IPS-18a (cell line): ENCODE results near the gene CELSR3.

Source experiments
- H3K27ac ChIP-seq: one replicate; pipeline ENCODE4 v1.5.1; 2013; ENCODE audit warnings: low read length
- H3K27me3 ChIP-seq: one replicate; pipeline ENCODE4 v1.6.1; 2013; ENCODE audit warnings: mild to moderate bottlenecking, low read length; ENCODE audit not compliant: control insufficient read depth, insufficient read depth
- H3K36me3 ChIP-seq: one replicate; pipeline ENCODE4 v1.6.1; 2013; ENCODE audit warnings: low read depth, low read length; ENCODE audit not compliant: control insufficient read depth
- H3K4me1 ChIP-seq: one replicate; pipeline ENCODE4 v1.6.1; 2013; ENCODE audit warnings: low read depth, low read length; ENCODE audit not compliant: control insufficient read depth
- H3K4me3 ChIP-seq: one replicate; pipeline ENCODE4 v1.5.1; 2013; ENCODE audit warnings: low read length
- H3K9ac ChIP-seq: one replicate; pipeline ENCODE4 v1.6.1; 2013; ENCODE audit warnings: mild to moderate bottlenecking, low read length, moderate library complexity
- H3K9me3 ChIP-seq: one replicate; pipeline ENCODE4 v1.6.1; 2013; ENCODE audit warnings: low read depth, low read length; ENCODE audit not compliant: control insufficient read depth

The CELSR3 gene

DNA sequence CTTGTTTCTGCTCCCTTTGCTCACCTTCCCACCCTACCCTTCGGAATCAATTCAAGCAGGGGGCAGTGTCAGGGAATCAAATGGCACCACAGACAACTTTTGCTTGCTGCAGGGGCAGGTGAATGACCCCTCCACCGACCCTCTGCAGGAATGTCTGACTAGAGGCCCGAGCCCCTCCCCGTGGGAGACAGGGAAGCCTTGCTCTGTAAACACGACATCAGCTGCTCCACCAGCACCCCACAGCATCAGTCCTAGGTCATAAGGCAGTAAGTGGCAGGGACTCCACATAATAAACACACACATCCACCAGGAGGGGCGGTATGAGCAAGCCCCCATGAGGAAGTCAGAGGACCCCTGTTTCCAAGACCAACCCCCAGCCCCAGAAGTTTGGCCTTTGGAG lies 25.4 kb downstream of the CELSR3 start:
- peaks cover 16% of the 10 kb centered on the region for H3K4me1 ChIP-seq
- H3K9me3 ChIP-seq: no peaks in the 10 kb centered on the region
- H3K27me3 ChIP-seq: no peaks in the 10 kb centered on the region
- H3K27ac ChIP-seq: no peak overlapping the region
- H3K9ac ChIP-seq: no peak overlapping the region
- H3K4me3 ChIP-seq: no peak overlapping the region
- H3K36me3 ChIP-seq: peaks cover 10% of the 10 kb centered on the region

DNA sequence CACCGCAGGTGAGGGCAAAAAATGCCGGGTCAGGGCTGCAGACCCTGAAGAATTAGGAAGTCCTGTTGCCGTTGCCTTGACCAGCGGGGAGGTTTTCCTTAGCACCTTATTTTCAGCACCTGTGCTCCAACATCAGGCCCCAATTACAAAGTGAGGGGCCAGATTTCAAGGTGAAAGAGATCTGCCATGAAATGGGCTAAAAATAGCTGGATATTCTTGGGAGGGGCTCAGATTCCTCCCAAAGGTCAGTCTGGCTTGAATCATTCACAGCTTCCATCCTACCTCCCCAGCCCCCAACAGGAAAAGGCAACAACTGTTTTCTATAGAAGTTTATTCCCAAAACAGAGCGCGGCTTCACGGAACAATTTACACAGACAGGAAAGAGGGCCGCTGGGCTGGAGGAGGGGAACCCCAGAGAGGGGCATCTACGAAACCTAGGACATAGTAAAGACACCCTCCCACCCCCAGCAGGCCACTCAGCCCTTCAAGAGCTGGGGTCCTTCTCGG lies 26.5 kb downstream of the CELSR3 start:
- Histone ChIP-seq H3K4me1 (peaks cover 16% of the 10 kb centered on the region), H3K27me3 (no peaks in the 10 kb centered on the region), H3K9ac (peak overlapping the region; percentile 61), H3K27ac (no peak overlapping the region), H3K36me3 (peaks cover 19% of the 10 kb centered on the region), H3K4me3 (peak overlapping the region; percentile 53), H3K9me3 (no peaks in the 10 kb centered on the region)

DNA sequence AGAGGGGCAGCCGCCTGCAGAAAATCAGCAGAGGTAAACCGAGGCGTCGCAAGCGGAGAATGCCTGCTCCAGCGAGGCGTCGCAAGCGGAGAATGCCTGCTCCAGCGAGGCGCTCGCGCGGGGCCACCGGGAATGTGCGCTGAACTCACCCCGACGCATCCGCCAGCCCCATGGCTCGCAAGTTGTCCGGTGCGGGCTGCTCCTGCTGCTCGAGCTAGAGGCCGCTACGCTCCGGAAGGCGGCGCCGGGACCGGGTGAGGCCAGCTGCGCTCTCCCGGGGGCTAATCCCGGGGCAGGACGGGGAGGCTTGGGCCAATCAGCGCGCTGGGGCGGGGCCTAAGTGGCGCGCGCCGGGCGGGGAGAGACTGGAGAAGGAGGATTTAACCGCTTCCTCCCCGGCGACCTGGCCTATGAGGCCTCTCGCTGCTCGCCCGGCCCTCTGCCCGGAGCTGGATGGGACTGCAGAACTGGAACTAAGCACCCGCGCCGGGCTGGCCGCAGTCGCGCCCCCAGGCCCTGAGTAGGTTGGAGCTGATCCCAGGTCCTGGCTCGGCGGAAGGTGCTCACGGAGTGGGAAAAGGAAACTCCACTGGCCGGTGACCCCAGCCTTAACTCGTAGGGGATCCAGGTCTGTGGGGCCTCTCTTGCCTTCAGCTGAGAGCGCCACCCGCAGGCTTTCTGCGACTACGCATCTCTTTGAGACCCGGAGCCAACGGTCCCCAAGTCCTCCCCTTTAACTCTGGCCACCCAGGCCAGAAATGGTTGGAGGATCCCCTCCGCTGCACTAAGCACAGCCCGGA lies 27.3 kb downstream of the CELSR3 start, which contains the start of gene SLC26A6:
Gene SLC26A6 (minus strand): TSS at position 240 of the 800 bp plus-strand sequence. CDS start 68 bp downstream, at position 172.
- H3K27ac ChIP-seq: no peak within 1 kb of the TSS
- H3K9me3 ChIP-seq: no peaks in the 10 kb centered on the region
- peak within 1 kb of the TSS; percentile 61 for H3K9ac ChIP-seq
- H3K27me3 ChIP-seq: no peaks in the 10 kb centered on the region
- peaks cover 27% of the 10 kb centered on the region for H3K36me3 ChIP-seq
- H3K4me3 ChIP-seq: peak within 1 kb of the TSS; percentile 53
- H3K4me1 ChIP-seq: peaks cover 16% of the 10 kb centered on the region

DNA sequence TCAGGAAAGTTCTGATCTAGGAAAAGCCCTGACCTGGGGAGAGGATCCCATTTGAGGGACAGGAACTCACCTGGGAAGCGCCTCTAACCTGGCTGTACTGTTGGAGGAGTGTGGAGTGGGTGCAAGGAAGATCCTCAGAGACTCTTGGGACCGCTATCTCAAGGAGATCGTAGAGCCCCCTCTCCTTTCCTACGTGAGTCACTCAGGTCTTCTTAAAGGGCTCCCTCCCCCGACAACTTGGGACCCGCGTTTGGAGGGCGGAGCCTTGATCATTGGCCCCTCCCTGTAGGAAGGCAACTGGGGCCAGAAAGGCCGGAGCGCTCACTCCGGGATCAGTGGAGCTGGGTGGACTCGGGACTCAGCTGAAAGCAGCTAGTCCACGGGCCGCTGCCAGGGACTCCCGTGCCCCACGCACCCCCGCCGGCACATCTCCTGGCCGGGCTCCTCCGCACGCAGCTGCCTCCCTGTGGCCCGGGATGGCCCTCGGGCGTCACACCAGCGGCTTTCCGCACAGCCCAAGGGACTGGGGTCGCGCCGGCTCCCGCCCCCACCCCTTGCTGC lies 27.9 kb downstream of the CELSR3 start:
- peaks cover 34% of the 10 kb centered on the region for H3K36me3 ChIP-seq

DNA sequence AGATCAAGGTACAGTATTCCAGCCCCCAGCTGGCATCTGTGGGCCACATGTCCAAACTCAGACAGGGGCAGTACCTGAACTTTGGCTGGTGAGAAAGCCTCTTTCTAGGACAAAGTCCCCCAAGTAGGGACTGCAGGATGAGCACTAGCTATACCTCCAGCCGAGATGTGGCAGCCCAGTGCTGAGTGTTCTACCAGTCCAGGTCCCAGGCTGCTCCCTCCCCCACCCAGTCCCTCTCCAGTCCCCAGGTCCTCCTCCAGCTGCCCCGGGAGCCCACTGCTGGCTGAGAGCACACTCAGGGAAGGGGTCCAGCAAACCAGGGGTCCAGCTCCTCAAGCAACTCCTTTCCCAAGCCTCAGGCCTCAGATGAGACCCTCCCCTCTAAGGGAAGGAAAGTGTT lies 28.9 kb downstream of the CELSR3 start:
- Histone ChIP-seq H3K36me3 (peaks cover 34% of the 10 kb centered on the region), H3K27ac (no peak overlapping the region), H3K4me3 (no peak overlapping the region)

More for the DNA sequence above, 27.9 kb downstream of the CELSR3 start:
- H3K9ac ChIP-seq: peak overlapping the region; percentile 61
- H3K4me1 ChIP-seq: peaks cover 16% of the 10 kb centered on the region
- H3K4me3 ChIP-seq: peak overlapping the region; percentile 53
- no peaks in the 10 kb centered on the region for H3K9me3 ChIP-seq
- H3K27me3 ChIP-seq: no peaks in the 10 kb centered on the region
- H3K27ac ChIP-seq: no peak overlapping the region

DNA sequence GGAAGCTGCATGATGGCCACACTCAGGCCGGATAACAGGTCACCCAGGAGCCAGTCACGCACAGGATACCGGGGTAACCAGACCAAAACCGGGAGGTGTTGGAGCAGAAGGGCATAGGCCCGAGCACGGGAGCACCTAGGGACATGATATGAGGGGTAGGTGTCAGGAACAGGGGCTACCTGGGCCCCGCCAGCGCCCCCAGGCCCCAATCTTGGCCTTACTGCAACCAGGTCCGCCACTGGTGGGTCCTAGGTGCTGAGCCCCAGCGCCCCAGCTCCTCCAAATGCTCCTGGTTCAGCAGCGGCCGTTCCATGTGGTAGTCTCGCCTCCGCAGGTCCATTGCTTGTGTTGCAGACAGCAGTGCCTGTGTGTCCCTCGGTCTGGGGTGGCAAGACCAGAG lies 29.4 kb downstream of the CELSR3 start:
- Histone ChIP-seq H3K27me3 (no peaks in the 10 kb centered on the region), H3K4me3 (no peak overlapping the region), H3K9me3 (no peaks in the 10 kb centered on the region), H3K36me3 (peaks cover 36% of the 10 kb centered on the region), H3K9ac (no peak overlapping the region), H3K27ac (no peak overlapping the region), H3K4me1 (peaks cover 16% of the 10 kb centered on the region)

More for the DNA sequence above, 28.9 kb downstream of the CELSR3 start:
- H3K4me1 ChIP-seq: peaks cover 16% of the 10 kb centered on the region
- no peaks in the 10 kb centered on the region for H3K9me3 ChIP-seq
- no peak overlapping the region for H3K9ac ChIP-seq
- H3K27me3 ChIP-seq: no peaks in the 10 kb centered on the region

DNA sequence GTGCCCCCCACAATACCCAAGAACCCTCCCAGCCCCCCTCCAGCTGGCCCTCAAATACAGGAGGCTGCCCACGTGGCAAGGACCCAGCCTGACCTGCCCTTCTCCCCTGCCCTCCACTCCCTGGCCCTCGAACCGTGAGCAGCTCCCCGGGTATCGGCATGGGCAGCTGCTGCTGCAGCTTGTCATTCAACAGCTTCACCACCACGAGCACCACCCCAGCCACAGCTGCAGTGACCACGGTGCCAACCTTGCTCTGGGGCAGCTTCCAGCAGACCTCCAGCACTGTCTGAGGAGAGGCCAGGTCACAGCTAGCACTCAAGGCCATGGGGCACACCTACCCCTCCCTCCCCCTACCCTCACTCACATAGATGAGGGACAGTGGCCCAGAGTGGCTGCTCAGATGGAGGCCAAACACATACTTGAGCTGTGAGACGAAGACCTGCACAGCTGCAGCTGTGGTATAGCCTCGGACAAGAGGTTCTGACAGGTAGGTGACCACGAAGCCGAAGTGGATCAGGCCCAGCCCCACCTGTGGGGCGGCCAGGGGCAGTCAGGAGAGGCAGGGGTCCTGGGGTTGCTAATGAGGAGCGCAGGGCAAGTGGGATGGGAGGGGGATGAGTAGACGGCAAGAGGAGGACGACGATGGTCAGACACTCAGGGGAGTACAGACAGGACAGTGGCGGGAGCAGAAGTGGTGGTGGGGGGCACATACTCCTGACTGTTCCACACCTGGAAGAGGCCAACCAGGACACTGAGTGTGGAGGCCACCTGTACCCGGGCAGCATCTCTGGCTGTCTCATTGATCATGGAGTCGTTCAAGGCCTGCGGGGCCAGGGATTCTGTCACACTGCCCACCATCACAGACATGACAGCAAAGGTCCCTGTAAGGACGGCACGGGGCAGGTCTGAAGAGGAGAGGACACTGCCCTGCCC lies 30.9 kb downstream of the CELSR3 start:
- H3K36me3 ChIP-seq: peaks cover 49% of the 10 kb centered on the region
- peaks cover 12% of the 10 kb centered on the region for H3K4me1 ChIP-seq
- no peak overlapping the region for H3K9ac ChIP-seq
- no peak overlapping the region for H3K4me3 ChIP-seq
- H3K27me3 ChIP-seq: no peaks in the 10 kb centered on the region
- H3K9me3 ChIP-seq: no peaks in the 10 kb centered on the region
- H3K27ac ChIP-seq: no peak overlapping the region

DNA sequence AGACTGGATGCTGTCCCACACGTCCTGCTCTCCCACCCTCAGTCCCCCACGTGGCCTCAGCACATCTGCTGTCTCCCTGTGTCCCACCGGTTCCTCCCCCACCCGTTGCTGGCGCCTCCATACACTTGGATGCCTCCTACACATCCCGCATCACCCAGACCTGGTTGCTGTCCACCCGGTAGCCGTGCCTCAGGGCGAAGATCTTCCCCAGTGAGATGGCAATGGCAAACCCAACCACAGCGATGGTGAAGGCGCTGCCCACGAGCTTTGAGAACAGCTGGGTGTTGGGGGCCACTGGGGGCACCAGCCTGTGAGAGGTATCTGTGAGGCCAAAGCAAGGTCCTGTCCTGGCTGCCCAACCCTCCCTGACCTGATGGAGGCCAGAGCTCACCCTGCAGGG lies 31.9 kb downstream of the CELSR3 start:
- H3K27me3 ChIP-seq: no peaks in the 10 kb centered on the region
- no peak overlapping the region for H3K27ac ChIP-seq
- no peaks in the 10 kb centered on the region for H3K9me3 ChIP-seq
- no peak overlapping the region for H3K9ac ChIP-seq
- peaks cover 4% of the 10 kb centered on the region for H3K4me1 ChIP-seq
- H3K4me3 ChIP-seq: no peak overlapping the region
- peaks cover 57% of the 10 kb centered on the region for H3K36me3 ChIP-seq

DNA sequence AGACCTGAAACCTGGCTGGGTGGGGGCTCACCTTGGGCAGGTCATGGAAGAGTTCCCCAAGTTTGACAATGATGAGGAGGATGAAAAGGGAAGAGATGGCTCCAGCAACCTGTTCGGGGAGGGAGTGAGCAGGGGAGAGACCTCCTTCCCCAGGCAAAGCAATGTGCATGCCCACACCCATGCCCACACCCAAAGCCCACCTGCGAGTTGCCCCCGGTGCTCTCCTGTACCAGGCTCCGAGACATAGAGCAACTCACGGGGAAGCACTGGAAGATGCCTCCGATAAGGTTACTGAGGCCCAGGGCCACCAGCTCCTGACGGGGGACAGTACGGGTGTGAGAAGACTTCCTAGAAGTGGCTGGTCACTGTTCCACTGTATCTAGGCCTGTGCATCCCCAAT lies 32.3 kb downstream of the CELSR3 start:
- Histone ChIP-seq H3K27ac (no peak overlapping the region), H3K27me3 (no peaks in the 10 kb centered on the region), H3K4me1 (peaks cover 4% of the 10 kb centered on the region), H3K4me3 (no peak overlapping the region), H3K36me3 (peaks cover 60% of the 10 kb centered on the region), H3K9me3 (no peaks in the 10 kb centered on the region), H3K9ac (no peak overlapping the region)

DNA sequence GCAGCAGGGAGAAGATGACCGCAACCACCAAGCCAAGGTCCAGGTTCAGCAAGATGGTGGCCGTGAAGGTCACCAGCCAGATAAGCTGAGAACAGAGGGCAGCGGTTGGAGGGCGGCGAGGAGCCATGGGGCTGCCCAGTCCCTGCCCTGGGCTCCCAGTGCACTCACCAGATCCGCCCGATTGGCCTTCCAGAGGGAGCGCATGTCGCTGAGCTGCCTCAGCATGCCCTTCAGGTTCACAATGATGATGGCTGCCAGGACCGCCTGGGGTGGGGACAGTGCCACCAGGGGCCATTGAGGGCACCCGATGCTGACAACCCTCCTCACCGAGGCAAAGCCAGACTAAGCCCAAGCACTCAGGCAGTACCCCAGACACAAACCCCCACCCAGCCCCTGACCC lies 32.8 kb downstream of the CELSR3 start:
- Histone ChIP-seq H3K9me3 (no peaks in the 10 kb centered on the region), H3K27ac (no peak overlapping the region), H3K4me3 (no peak overlapping the region), H3K4me1 (peaks cover 4% of the 10 kb centered on the region), H3K36me3 (peaks cover 65% of the 10 kb centered on the region), H3K27me3 (no peaks in the 10 kb centered on the region), H3K9ac (no peak overlapping the region)
